ENCODE measurements around the gene LILRB1. TPM values are rescaled to one million over a fixed set of nuclear protein-coding genes. Genes with fewer than 3 reads are reported as not detected.

LILRB1 gene
- total and polyA plus RNA-seq, 2 of the 13 experiments (the other 11 are each of a cell fraction or from before 2014, with no cell fraction given) = not detected

DNA sequence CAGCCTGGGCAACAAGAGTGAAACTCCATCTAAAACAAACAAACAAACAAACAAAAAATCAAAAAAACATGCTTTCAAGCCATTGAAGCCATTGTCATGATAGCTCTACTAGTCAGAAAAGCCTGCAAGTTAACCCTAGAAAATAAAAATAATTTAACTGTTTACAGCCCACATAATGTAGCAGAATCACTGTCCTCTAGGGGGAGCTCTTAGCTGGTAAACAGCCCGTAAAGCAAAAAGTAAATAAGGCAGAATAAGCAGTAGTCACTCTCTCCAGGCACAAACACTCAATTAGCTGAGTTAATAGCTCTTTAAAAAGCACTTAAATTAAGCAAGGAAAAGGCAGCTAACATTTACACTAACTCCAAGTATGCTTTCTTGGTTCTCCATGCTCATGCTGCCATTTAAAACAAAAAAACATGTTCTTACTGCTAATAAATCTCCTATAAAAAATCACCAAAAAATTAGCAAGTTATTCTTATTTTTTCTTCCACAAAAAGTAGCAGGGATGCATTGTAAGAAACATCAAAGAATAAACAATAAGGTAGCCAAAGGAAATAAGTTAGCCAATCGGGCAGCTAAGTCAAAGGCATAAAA lies 43.8 kb downstream of the LILRB1 start:
- H3K79me2 ChIP-seq (ENCODE audit: insufficient read depth, low read length) = no peaks in the 10 kb centered on the region
- in situ Hi-C loops (cut with HindIII; ENCODE audit: extremely low pct_ligation_motif_present, low pct_unique_long_range_greater_than_20kb) = loop anchor here (10.0 kb wide), 1 partner anchor 199 kb away; the partner anchor contains the start of gene CDC42EP5
- H3K27me3 ChIP-seq (ENCODE audit: control insufficient read depth in 1 of 2, insufficient read depth in 2 of 2, low read length in 2 of 2) = no peaks in the 10 kb centered on the region
- WGBS (ENCODE audit: low lambda C conversion rate) = 25% methylated on average over 2 of the region's 2 CpGs
- H3K9ac ChIP-seq (ENCODE audit: insufficient read depth, low read depth, low read length) = no peak overlapping the region
- H3K27ac ChIP-seq (ENCODE audit: extremely low read length, insufficient read depth, low read length) = no peak overlapping the region
- H4K20me1 ChIP-seq (ENCODE audit: insufficient read depth, low read length) = no peaks in the 10 kb centered on the region
- H3K36me3 ChIP-seq (replicated peaks in 1 of 2; ENCODE audit: control insufficient read depth in 1 of 2, insufficient read depth in 2 of 2, low read length in 2 of 2) = no peaks in the 10 kb centered on the region
- intact Hi-C loops (cut with micrococcal nuclease; ENCODE audit: unreplicated experiment) = no loop called here
- no peak overlapping the region for H2AFZ ChIP-seq (ENCODE audit: low read length)
- H3K4me2 ChIP-seq (ENCODE audit: low read depth, low read length) = no peak overlapping the region
- CTCF ChIA-PET (ENCODE audit: low intra/inter-chr PET ratio, low total read pairs) = no interaction called here
- FAIRE-seq = peak; percentile 4
- POLR2A ChIA-PET = no interaction called here
- peak; percentile 22 for DNase-seq (ENCODE audit: low spot score)
- TF ChIP-seq ZNF547 (CRISPR knock-in tag; IDR thresholded peaks at IDR 0.05) (no peak), TSC22D2 (CRISPR knock-in tag; IDR thresholded peaks at IDR 0.05; ENCODE audit: borderline replicate concordance) (no peak), FOXA3 (CRISPR knock-in tag; IDR thresholded peaks at IDR 0.05) (peak; percentile 81), ZNF652 (CRISPR knock-in tag; IDR thresholded peaks at IDR 0.05; ENCODE audit: borderline replicate concordance, low read depth) (peak; percentile 95), FOXP4 (CRISPR knock-in tag; IDR thresholded peaks at IDR 0.05) (peak; percentile 72), FOXA1 (IDR thresholded peaks at IDR 0.05) (peak; percentile 6; the same call in 1 of the 2 replicates), FOXA1 (CRISPR knock-in tag; IDR thresholded peaks at IDR 0.05) (peak; percentile 82), MAF1 (CRISPR knock-in tag; IDR thresholded peaks at IDR 0.05; ENCODE audit: borderline replicate concordance) (no peak), ZBTB34 (CRISPR knock-in tag; IDR thresholded peaks at IDR 0.05) (no peak), STAG1 (CRISPR knock-in tag; IDR thresholded peaks at IDR 0.05) (0 out of 2 replicates have a peak, but pooled peaks have one; percentile 12), FOXP1 (IDR thresholded peaks at IDR 0.05) (peak; percentile 87), FOXP1 (CRISPR knock-in tag; IDR thresholded peaks at IDR 0.05) (peak; percentile 90), RFX5 (IDR thresholded peaks at IDR 0.05; ENCODE audit: low read depth, low read length) (no peak), BRD4 (CRISPR knock-in tag; IDR thresholded peaks at IDR 0.05) (no peak), CTCF (CRISPR knock-in tag; IDR thresholded peaks at IDR 0.05) (peak; percentile 47), FOXK1 (CRISPR knock-in tag; IDR thresholded peaks at IDR 0.05; ENCODE audit: borderline replicate concordance, low read depth) (peak; percentile 73; the same call in 1 of the 2 replicates)
- TF ChIP-seq, protein P1, sequence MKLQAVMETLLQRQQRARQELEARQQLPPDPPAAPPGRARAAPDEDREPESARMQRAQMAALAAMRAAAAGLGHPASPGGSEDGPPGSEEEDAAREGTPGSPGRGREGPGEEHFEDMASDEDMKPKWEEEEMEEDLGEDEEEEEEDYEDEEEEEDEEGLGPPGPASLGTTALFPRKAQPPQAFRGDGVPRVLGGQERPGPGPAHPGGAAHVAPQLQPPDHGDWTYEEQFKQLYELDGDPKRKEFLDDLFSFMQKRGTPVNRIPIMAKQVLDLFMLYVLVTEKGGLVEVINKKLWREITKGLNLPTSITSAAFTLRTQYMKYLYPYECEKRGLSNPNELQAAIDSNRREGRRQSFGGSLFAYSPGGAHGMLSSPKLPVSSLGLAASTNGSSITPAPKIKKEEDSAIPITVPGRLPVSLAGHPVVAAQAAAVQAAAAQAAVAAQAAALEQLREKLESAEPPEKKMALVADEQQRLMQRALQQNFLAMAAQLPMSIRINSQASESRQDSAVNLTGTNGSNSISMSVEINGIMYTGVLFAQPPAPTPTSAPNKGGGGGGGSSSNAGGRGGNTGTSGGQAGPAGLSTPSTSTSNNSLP (IDR thresholded peaks at IDR 0.05; ENCODE audit: low read depth, low read length) = peak; percentile 37; the same call in 1 of the 2 replicates
- no peaks in the 10 kb centered on the region for H3K9me3 ChIP-seq (ENCODE audit: low read length)
- no peaks in the 10 kb centered on the region for H3K4me1 ChIP-seq (ENCODE audit: insufficient read depth, low read length)
- BruUV-seq (replicated peaks) = no TSS peak
- no peak for ATAC-seq
- no peak overlapping the region for H3K4me3 ChIP-seq (replicated peaks in 1 of 3; ENCODE audit: insufficient read depth in 1 of 3, low read depth in 2 of 3, low read length in 3 of 3)

Measured in HepG2 (cell line).